HCT116 (cell line): Measurements from ENCODE around the gene PLCB4.

Experiments
- CTCF ChIP-seq, 3 experiments: fragments of 200-600 bp in 1 of 3; sonication (generic) in 1 of 3; IDR thresholded peaks in 2 of 3; conservative IDR thresholded peaks in 1 of 3; 2 replicates each; pipeline ENCODE4 v1.5.1; 2012 to 2017; ENCODE audit warnings: low read depth in 2 of 3, low read length in 2 of 3, antibody characterized with exemption in 1 of 3, borderline replicate concordance in 1 of 3, control low read depth in 1 of 3, mild to moderate bottlenecking in 1 of 3, mixed read lengths in 1 of 3, mixed run types in 1 of 3, moderate library complexity in 1 of 3; ENCODE audit not compliant: insufficient read depth in 1 of 3
- EZH2 ChIP-seq: fragments of 200-600 bp; sonication (generic); IDR thresholded peaks from 2 replicates; pipeline ENCODE4 v1.6.1; 2017; ENCODE audit warnings: antibody characterized with exemption, mixed run types
- POLR2A ChIP-seq: IDR thresholded peaks from 2 replicates; pipeline ENCODE4 v1.7.0; 2011; ENCODE audit warnings: borderline replicate concordance; ENCODE audit not compliant: insufficient read depth, insufficient read length; ENCODE audit errors: extremely low read depth
- POLR2AphosphoS5 ChIP-seq: IDR thresholded peaks from 2 replicates; pipeline ENCODE4 v1.6.1; 2011; ENCODE audit warnings: mild to moderate bottlenecking, low read depth, low read length, moderate library complexity

- TF ChIP-seq POLR2AphosphoS5: no peak
- TF ChIP-seq CTCF (IDR thresholded peaks at IDR 0.05 in 2 of 3, conservative IDR thresholded peaks at IDR 0.05 in 1 of 3; ENCODE audit: borderline replicate concordance in 1 of 3, insufficient read depth in 1 of 3, low read depth in 2 of 3, low read length in 2 of 3): no peak
- TF ChIP-seq EZH2: no peak
- TF ChIP-seq POLR2A: no peak
Measured at GRCh38 chr20:9475456-9475855, 406.6 kb downstream of the PLCB4 start.
